ENCODE data around the gene RAB23.

Gene RAB23

DNA sequence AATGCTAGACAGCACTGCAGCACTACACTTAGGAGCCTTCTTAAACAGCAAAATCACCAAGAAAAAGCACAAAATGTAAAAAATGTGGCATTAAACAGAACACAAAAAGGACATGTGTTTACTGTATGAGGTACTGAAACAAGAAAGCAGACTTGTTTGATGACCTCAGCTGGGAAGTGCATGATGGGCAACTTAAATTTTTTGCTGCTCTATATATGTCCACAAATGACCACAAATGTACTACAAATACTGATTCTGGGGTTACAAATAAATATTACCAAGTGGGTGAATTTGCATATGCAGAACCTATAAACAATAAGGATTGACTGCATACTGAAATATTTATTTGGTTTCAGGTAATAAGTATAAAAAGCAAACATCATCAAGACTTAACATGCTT is 13.1 kb downstream of the RAB23 start:
- no peaks in the 10 kb centered on the region for H3K27me3 ChIP-seq (ENCODE audit: insufficient read depth, low read length)
- no peak overlapping the region for H3K27ac ChIP-seq (ENCODE audit: low read depth, low read length)
- no peaks in the 10 kb centered on the region for H3K9me3 ChIP-seq (ENCODE audit: insufficient read depth, low read depth, low read length)
- no peak overlapping the region for H3K4me3 ChIP-seq (ENCODE audit: low read length)
- peaks cover 11% of the 10 kb centered on the region for H3K4me1 ChIP-seq (ENCODE audit: insufficient read depth, low read length)
- H3K9ac ChIP-seq (ENCODE audit: low read depth, low read length), result no peak overlapping the region
- no peaks in the 10 kb centered on the region for H3K36me3 ChIP-seq (ENCODE audit: insufficient read depth, low read length)

DNA sequence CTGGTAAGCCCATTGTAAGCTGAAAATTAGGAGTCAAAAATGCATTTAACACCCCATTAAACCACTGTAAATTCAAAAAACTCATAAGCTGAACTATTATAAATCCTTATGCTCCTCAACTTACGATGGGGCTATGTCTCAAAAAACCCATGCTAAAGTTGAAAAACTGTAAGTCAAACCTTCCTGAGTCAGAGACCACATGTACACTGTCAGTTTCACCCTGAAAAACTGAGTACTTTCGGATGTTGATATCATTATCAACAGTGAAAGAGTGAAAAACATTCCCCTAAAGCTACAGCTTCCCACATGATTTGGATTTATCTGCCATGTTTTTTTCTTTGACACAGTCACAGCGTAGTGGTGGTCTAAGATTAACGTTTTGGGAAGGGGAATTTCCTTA is 14.2 kb downstream of the RAB23 start:
- Histone ChIP-seq H3K4me1 (ENCODE audit: insufficient read depth, low read length) (peaks cover 11% of the 10 kb centered on the region), H3K27me3 (ENCODE audit: insufficient read depth, low read length) (no peaks in the 10 kb centered on the region), H3K36me3 (ENCODE audit: insufficient read depth, low read length) (no peaks in the 10 kb centered on the region), H3K9me3 (ENCODE audit: insufficient read depth, low read depth, low read length) (no peaks in the 10 kb centered on the region), H3K4me3 (ENCODE audit: low read length) (no peak overlapping the region), H3K9ac (ENCODE audit: low read depth, low read length) (no peak overlapping the region), H3K27ac (ENCODE audit: low read depth, low read length) (no peak overlapping the region)
- WGBS, result 94% methylated on average over 4 of the region's 4 CpGs

DNA sequence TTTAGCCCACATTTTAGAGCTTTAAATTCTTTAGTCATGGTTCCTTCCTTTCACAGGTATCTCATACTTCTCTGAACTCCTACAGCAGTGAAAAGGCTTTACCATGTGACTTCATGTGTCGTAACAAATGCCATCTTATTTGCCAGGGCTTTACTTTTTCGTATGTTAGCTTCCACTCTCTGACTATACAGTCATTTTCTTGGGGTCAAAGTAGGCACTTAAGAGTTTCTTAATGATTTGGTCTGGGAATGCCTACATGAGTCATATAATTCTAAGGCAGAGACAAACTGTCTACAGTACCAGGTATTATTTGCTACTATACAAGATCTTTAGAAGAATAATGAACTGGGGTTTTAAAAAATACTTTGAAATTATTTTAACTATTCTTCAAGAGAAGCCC is 15.0 kb downstream of the RAB23 start:
- no peaks in the 10 kb centered on the region for H3K9me3 ChIP-seq (ENCODE audit: insufficient read depth, low read depth, low read length)
- no peak overlapping the region for H3K27ac ChIP-seq (ENCODE audit: low read depth, low read length)
- peaks cover 13% of the 10 kb centered on the region for H3K4me1 ChIP-seq (ENCODE audit: insufficient read depth, low read length)
- H3K27me3 ChIP-seq (ENCODE audit: insufficient read depth, low read length), result no peaks in the 10 kb centered on the region
- H3K36me3 ChIP-seq (ENCODE audit: insufficient read depth, low read length), result no peaks in the 10 kb centered on the region
- H3K4me3 ChIP-seq (ENCODE audit: low read length), result no peak overlapping the region
- H3K9ac ChIP-seq (ENCODE audit: low read depth, low read length), result no peak overlapping the region
- WGBS, result 95% methylated on average over 2 of the region's 2 CpGs

DNA sequence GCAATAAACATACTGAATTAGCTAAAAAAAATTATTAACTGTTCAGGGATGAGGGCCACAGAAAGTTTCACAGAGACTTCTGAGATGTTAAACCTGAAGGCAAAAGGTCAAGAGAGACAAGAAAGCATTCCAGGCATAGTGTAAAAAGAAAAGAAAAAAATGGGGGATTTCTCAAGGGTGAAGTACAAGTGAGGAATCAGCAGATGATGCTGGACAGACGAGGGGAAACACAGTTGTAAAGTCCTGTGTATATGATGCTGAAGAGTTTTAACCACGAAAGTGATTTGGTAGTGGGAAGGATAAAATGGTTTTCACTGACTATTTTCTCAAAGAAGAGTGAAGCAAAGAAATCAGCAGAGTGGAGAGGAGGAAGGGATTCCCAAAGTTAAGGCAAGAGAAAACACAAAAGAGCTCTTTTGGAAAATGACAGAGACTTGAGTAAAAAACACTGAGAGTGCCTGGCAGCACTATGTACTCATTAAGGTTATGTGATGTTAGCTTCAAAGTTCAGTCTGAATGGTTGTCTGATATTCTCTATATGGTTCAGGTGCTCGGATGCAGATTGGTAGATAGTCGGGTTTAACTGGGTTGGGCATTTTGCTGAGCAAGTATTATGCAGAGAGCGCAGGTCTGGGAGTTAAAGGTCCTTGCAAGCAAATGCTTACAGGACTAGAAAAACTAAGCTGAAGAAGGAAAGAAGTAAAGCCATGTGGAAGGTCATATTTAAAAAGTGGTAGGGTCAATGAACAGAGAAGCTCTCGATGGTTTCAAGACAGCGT is 16.4 kb downstream of the RAB23 start:
- WGBS, result 93% methylated on average over 7 of the region's 7 CpGs
- Histone ChIP-seq H3K36me3 (ENCODE audit: insufficient read depth, low read length) (no peaks in the 10 kb centered on the region), H3K9ac (ENCODE audit: low read depth, low read length) (no peak overlapping the region), H3K27ac (ENCODE audit: low read depth, low read length) (no peak overlapping the region), H3K4me3 (ENCODE audit: low read length) (no peak overlapping the region), H3K9me3 (ENCODE audit: insufficient read depth, low read depth, low read length) (no peaks in the 10 kb centered on the region), H3K27me3 (ENCODE audit: insufficient read depth, low read length) (no peaks in the 10 kb centered on the region), H3K4me1 (ENCODE audit: insufficient read depth, low read length) (peaks cover 15% of the 10 kb centered on the region)

DNA sequence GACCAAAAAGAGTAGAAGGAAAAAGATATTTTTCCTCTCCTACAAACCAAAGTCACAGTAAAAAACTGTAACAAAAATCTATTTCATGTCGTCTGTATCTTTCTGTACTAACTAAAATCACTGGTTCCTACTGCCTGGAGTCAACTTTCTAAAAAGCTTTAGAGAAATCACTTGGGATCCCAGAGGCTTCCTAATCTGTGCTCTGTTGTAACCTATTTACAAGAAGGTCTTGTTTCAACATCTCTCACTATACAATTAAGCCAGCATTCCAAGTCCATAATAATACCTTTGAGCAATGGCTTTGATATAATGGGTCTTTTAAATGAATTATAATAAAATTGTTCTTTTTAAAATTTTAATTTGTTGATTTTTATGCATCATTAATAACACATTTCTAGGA is 20.4 kb downstream of the RAB23 start:
- Histone ChIP-seq H3K27me3 (ENCODE audit: insufficient read depth, low read length) (no peaks in the 10 kb centered on the region), H3K27ac (ENCODE audit: low read depth, low read length) (no peak overlapping the region), H3K36me3 (ENCODE audit: insufficient read depth, low read length) (no peaks in the 10 kb centered on the region), H3K4me1 (ENCODE audit: insufficient read depth, low read length) (peaks cover 17% of the 10 kb centered on the region), H3K9me3 (ENCODE audit: insufficient read depth, low read depth, low read length) (no peaks in the 10 kb centered on the region), H3K4me3 (ENCODE audit: low read length) (no peak overlapping the region), H3K9ac (ENCODE audit: low read depth, low read length) (no peak overlapping the region)
- 92% methylated on average over 1 of the region's 1 CpG for WGBS

- Histone ChIP-seq H3K4me1 (ENCODE audit: insufficient read depth, low read length) (peaks cover 11% of the 10 kb centered on the region), H3K9ac (ENCODE audit: low read depth, low read length) (no peak overlapping the region), H3K36me3 (ENCODE audit: insufficient read depth, low read length) (peaks cover 14% of the 10 kb centered on the region; the same call in 1 of the 2 replicates), H3K27me3 (ENCODE audit: insufficient read depth, low read length) (no peaks in the 10 kb centered on the region), H3K27ac (ENCODE audit: low read depth, low read length) (peak overlapping the region; percentile 25; the same call in 1 of the 2 replicates), H3K4me3 (ENCODE audit: low read length) (no peak overlapping the region), H3K9me3 (ENCODE audit: insufficient read depth, low read depth, low read length) (no peaks in the 10 kb centered on the region)
- 73% methylated on average over 6 of the region's 6 CpGs for WGBS
Observed at GRCh38 chr6:57198926-57199636, 23.0 kb downstream of the RAB23 start.

GRCh38 chr6:57195457-57195856 is 26.6 kb downstream of the RAB23 start:
- Histone ChIP-seq H3K9ac (ENCODE audit: low read depth, low read length) (no peak overlapping the region), H3K4me1 (ENCODE audit: insufficient read depth, low read length) (peaks cover 7% of the 10 kb centered on the region; the same call in 1 of the 2 replicates), H3K27ac (ENCODE audit: low read depth, low read length) (no peak overlapping the region), H3K36me3 (ENCODE audit: insufficient read depth, low read length) (peaks cover 50% of the 10 kb centered on the region), H3K4me3 (ENCODE audit: low read length) (no peak overlapping the region), H3K27me3 (ENCODE audit: insufficient read depth, low read length) (no peaks in the 10 kb centered on the region), H3K9me3 (ENCODE audit: insufficient read depth, low read depth, low read length) (no peaks in the 10 kb centered on the region)
- WGBS, result 94% methylated on average over 2 of the region's 2 CpGs

GRCh38 chr6:57193177-57193576 is 28.9 kb downstream of the RAB23 start:
- H3K36me3 ChIP-seq (ENCODE audit: insufficient read depth, low read length), result peaks cover 68% of the 10 kb centered on the region
- H3K4me1 ChIP-seq (ENCODE audit: insufficient read depth, low read length), result no peaks in the 10 kb centered on the region
- H3K9ac ChIP-seq (ENCODE audit: low read depth, low read length), result no peak overlapping the region
- H3K9me3 ChIP-seq (ENCODE audit: insufficient read depth, low read depth, low read length), result no peaks in the 10 kb centered on the region
- no peak overlapping the region for H3K4me3 ChIP-seq (ENCODE audit: low read length)
- H3K27me3 ChIP-seq (ENCODE audit: insufficient read depth, low read length), result no peaks in the 10 kb centered on the region
- no peak overlapping the region for H3K27ac ChIP-seq (ENCODE audit: low read depth, low read length)

DNA sequence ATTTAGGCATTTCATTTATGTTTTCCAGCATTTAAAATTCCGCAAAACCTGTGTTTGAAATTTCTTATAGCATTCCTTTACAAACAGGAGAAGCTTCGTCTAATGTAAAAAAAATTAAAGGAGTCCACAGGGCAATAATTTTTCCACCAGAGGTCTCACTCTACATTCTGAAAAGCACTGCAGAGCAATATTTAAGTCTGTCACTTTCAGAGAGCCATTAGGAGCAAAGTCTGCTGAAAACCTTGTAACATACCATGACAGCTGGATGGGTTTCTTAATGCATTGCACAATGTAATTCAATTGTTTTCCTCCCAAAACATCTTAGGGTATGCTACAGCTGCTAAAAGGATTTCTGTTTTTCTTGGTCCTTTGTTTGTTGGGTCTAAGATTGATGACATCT is 32.0 kb downstream of the RAB23 start:
- Histone ChIP-seq H3K4me1 (ENCODE audit: insufficient read depth, low read length) (no peaks in the 10 kb centered on the region), H3K27me3 (ENCODE audit: insufficient read depth, low read length) (no peaks in the 10 kb centered on the region), H3K4me3 (ENCODE audit: low read length) (no peak overlapping the region), H3K27ac (ENCODE audit: low read depth, low read length) (no peak overlapping the region), H3K36me3 (ENCODE audit: insufficient read depth, low read length) (peaks cover 89% of the 10 kb centered on the region), H3K9ac (ENCODE audit: low read depth, low read length) (no peak overlapping the region), H3K9me3 (ENCODE audit: insufficient read depth, low read depth, low read length) (no peaks in the 10 kb centered on the region)
- WGBS, result 98% methylated on average over 2 of the region's 2 CpGs

DNA sequence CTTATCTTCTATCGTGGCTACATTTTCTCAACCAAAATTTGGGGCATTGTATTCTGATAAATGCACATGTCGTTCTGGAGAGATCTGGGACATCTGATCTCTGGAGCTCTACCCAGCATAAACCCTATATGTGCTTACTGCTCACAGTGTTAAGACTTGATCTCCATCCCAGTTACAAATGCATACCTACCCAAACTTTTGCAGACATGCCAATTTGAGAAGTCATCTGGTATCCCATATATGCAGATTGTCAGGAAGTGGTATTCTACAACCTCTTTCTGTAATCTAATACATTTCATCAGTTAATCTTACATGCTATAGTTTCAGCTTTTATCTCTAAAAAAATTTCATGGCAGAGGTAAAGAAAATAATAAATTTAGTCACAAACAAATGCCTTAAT is 38.8 kb downstream of the RAB23 start:
- Histone ChIP-seq H3K4me1 (ENCODE audit: insufficient read depth, low read length) (no peaks in the 10 kb centered on the region), H3K9ac (ENCODE audit: low read depth, low read length) (no peak overlapping the region), H3K9me3 (ENCODE audit: insufficient read depth, low read depth, low read length) (no peaks in the 10 kb centered on the region), H3K27ac (ENCODE audit: low read depth, low read length) (no peak overlapping the region), H3K27me3 (ENCODE audit: insufficient read depth, low read length) (no peaks in the 10 kb centered on the region), H3K4me3 (ENCODE audit: low read length) (no peak overlapping the region), H3K36me3 (ENCODE audit: insufficient read depth, low read length) (peaks cover 58% of the 10 kb centered on the region)
- 99% methylated on average over 2 of the region's 2 CpGs for WGBS

- peaks cover 49% of the 10 kb centered on the region for H3K36me3 ChIP-seq (ENCODE audit: insufficient read depth, low read length)
- H3K27ac ChIP-seq (ENCODE audit: low read depth, low read length), result no peak overlapping the region
Observed at GRCh38 chr6:57182017-57182432, 40.1 kb downstream of the RAB23 start.

More at GRCh38 chr6:57182017-57182432, 40.1 kb downstream of the RAB23 start:
- 94% methylated on average over 2 of the region's 2 CpGs for WGBS
- H3K9me3 ChIP-seq (ENCODE audit: insufficient read depth, low read depth, low read length), result no peaks in the 10 kb centered on the region
- H3K4me1 ChIP-seq (ENCODE audit: insufficient read depth, low read length), result no peaks in the 10 kb centered on the region
- H3K4me3 ChIP-seq (ENCODE audit: low read length), result no peak overlapping the region
- H3K9ac ChIP-seq (ENCODE audit: low read depth, low read length), result no peak overlapping the region
- H3K27me3 ChIP-seq (ENCODE audit: insufficient read depth, low read length), result no peaks in the 10 kb centered on the region
